Aorta (tissue), 5 donors: ENCODE measurements around the gene PEAR1. TPM values are rescaled to one million over a fixed set of nuclear protein-coding genes. Genes with fewer than 3 reads are reported as not detected.

Experiments
- ATAC-seq: fragments of 200-7000 bp; cut with Tn5 transposase; one replicate; pipeline ENCODE4 v1.9.1; 2022; ENCODE audit warnings: moderate library complexity; ENCODE audit not compliant: low FRiP score
- DNase-seq, 2 donors: peaks; one replicate each; pipeline ENCODE4 v3.0.0-alpha.2; 2020
- H3K27ac ChIP-seq, 2 donors: one replicate each; pipeline ENCODE4 v1.5.1; 2013; ENCODE audit warnings: low read length in 2 of 2, mild to moderate bottlenecking in 2 of 2, moderate library complexity in 2 of 2, control low read depth in 1 of 2, inconsistent platforms in 1 of 2, low read depth in 1 of 2
- H3K27me3 ChIP-seq, 2 donors: one replicate each; pipeline ENCODE4 v1.6.1; 2013; ENCODE audit warnings: control low read depth in 1 of 2, low read length in 1 of 2, mild to moderate bottlenecking in 1 of 2, moderate library complexity in 1 of 2; ENCODE audit not compliant: insufficient read depth in 2 of 2, control insufficient read depth in 1 of 2
- H3K36me3 ChIP-seq, 2 donors: one replicate each; pipeline ENCODE4 v1.6.1; 2013; ENCODE audit warnings: control low read depth in 1 of 2, low read length in 1 of 2, mild to moderate bottlenecking in 1 of 2; ENCODE audit not compliant: insufficient read depth in 2 of 2, control insufficient read depth in 1 of 2
- H3K4me1 ChIP-seq, 2 donors: one replicate each; pipeline ENCODE4 v1.6.1; 2013; ENCODE audit warnings: low read length in 2 of 2, control low read depth in 1 of 2, mild to moderate bottlenecking in 1 of 2, moderate library complexity in 1 of 2; ENCODE audit not compliant: insufficient read depth in 2 of 2, control insufficient read depth in 1 of 2
- H3K4me3 ChIP-seq, 2 donors: one replicate each; pipeline ENCODE4 v1.5.1; 2013; ENCODE audit warnings: low read length in 2 of 2, control low read depth in 1 of 2, mild to moderate bottlenecking in 1 of 2
- H3K9me3 ChIP-seq: one replicate; pipeline ENCODE4 v1.6.1; 2013; ENCODE audit warnings: mild to moderate bottlenecking, low read length; ENCODE audit not compliant: control insufficient read depth
- WGBS, 2 donors: extraction: QIAGEN DNeasy Blood & Tissue Kit; methylation state at CpG; one replicate each; pipeline ENCODE4 v1.1.7; 2013; 5-methylcytosine and 5-hydroxymethylcytosine counted together
- intact Hi-C, 2 donors: fragments of 100-400 bp; cut with DNase I; formaldehyde crosslinking; loops; one replicate each; pipeline versions ENCODE4 v1.14.2 to v1.15.0; 2022
- microRNA-seq, 2 donors: library from miRNA; unstranded; fragments of <30 nt; microRNA quantifications; one replicate each; pipeline ENCODE4 v1.2.0, GENCODE V29; 2020
- polyA plus RNA-seq, 2 donors: library from polyadenylated mRNA; stranded (reverse); fragments of 200-250 nt; gene quantifications; one replicate each; pipeline ENCODE4 v1.2.3, GENCODE V29; 2013
- total RNA-seq, 2 donors: library from RNA; stranded (reverse); fragmentation: NEBNext Ultra II Directional; extraction: Animal tissue kit (Norgen Biotek cat#: 25700); gene quantifications; one replicate each; pipeline ENCODE4 v1.2.1, GENCODE V29; 2021
- donor health status: healthy with polysubstance abuse.
- donor health status: Bipolar disorder and iron deficiency.
- donor health status: DM: no; HTN: no; CAD: no.
- donor health status: DM: no; HTN: no; CAD: no.
- donor health status: DM: yes; HTN: yes; CAD: no.

The PEAR1 gene
- total and polyA plus RNA-seq, 4 donors = 5.6 to 46.6 (median 25.1) TPM

DNA sequence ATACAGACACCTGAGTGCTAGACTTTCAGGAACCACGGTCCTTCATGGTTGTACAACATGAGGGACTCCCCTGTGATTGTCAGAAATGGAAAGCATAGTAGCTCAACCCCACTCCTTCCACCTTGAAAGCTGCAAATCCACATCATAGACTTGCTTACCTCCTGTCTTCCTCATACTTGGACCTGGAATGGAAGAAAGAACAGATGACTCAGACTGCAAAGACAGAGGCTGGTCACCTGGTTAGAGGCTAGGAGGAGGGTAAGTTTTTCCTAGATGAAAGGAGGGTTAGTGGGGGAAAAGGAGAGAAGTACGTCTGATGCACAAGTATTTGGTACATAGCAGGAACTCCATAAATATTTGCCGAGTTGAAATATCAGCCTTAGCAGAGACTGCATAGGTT is 64.1 kb downstream of the PEAR1 start:
- Histone ChIP-seq H3K9me3 (no peaks in the 10 kb centered on the region), H3K27ac (no peak overlapping the region), H3K36me3 (peaks cover 17 to 20% of the 10 kb centered on the region in 2 donors), H3K27me3 (no peaks in the 10 kb centered on the region), H3K4me3 (no peak overlapping the region), H3K4me1 (no peaks in the 10 kb centered on the region)
- 82% methylated on average over 3 of the region's 3 CpGs for WGBS, 2 donors
- intact Hi-C loops = no loop called here
- ATAC-seq (no peak), DNase-seq (no peak)

DNA sequence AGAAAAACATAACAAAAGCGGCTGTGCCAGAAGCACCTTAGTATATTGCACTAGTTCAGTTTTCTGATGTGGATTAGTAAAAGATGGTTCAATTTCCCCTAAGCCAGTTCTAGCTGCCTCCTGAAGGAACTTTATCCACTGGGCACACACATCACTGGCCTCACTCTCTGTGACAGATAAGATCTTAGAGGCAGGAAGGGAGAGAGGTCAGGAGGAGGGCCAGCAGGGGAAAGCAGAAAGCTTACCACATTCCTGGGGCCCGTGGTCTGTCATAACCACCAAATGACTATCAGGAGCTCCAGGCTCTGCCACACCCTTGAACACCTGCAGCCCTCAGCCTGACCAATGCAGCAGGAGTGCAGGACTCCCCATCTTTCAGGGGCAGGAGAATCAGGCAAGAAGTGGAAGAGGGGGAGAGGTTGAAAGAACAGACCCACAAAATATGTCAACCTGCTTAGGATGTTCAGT is 64.8 kb downstream of the PEAR1 start:
- WGBS, 2 donors = 65 to 70% methylated on average over 2 of the region's 2 CpGs
- H3K27ac ChIP-seq = no peak overlapping the region
- H3K27me3 ChIP-seq = no peaks in the 10 kb centered on the region
- H3K4me1 ChIP-seq = no peaks in the 10 kb centered on the region
- intact Hi-C loops = no loop called here
- DNase-seq (no peak), ATAC-seq (no peak)
- no peaks in the 10 kb centered on the region for H3K9me3 ChIP-seq
- H3K36me3 ChIP-seq = peaks cover 17 to 23% of the 10 kb centered on the region in 2 donors
- no peak overlapping the region for H3K4me3 ChIP-seq

DNA sequence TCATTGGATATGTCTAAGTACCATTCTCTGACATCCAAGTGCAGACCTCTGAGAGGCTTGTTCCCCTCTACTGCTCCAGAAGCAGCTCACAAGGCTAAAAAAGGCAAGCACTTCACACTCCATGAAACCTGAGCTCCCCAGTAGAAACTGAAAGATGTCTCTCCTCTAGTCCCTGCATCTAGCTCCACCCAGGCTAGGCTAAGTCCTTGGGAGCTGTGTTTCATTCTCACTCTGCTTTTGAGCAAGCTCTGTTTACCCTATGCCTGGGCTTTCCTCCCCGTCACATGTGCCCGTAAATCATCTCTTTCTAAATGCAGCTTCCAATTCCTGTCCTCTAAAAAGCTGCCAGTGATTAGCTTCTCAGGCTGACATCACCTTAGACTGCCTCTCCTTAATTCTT is 65.9 kb downstream of the PEAR1 start:
- no peaks in the 10 kb centered on the region for H3K27me3 ChIP-seq
- WGBS, 2 donors = 53 to 56% methylated on average over 2 of the region's 2 CpGs
- peaks cover 21 to 23% of the 10 kb centered on the region in 2 donors for H3K36me3 ChIP-seq

DNA sequence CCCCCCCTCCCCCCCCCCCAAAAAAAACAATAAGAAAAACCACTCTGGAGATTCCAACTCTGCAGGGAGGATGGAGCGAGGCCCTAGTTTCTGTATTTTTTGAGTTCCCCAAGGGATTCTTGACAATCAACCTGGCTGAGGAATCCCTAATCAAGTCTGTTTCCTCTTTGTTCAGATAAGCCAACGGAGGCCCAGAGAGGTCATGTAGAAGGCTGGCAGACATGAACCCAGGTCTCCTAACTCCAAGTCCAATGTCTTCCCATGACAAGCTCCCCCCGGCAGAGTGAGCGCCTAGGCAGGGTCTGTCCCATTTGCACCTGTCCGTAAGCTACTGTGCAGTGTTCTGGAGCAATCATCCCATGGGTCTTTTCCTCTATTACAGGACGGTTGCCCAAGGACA is 66.4 kb downstream of the PEAR1 start:
- intact Hi-C loops = no loop called here
- 90 to 92% methylated on average over 6 of the region's 6 CpGs for WGBS, 2 donors
- Histone ChIP-seq H3K36me3 (peaks cover 21 to 23% of the 10 kb centered on the region in 2 donors), H3K27me3 (no peaks in the 10 kb centered on the region), H3K27ac (no peak overlapping the region), H3K9me3 (no peaks in the 10 kb centered on the region), H3K4me1 (no peaks in the 10 kb centered on the region), H3K4me3 (no peak overlapping the region)
- DNase-seq = no peak
- no peak for ATAC-seq

More for the DNA sequence above, 65.9 kb downstream of the PEAR1 start:
- ATAC-seq (no peak), DNase-seq (no peak)
- H3K4me1 ChIP-seq = no peaks in the 10 kb centered on the region
- intact Hi-C loops = no loop called here
- no peaks in the 10 kb centered on the region for H3K9me3 ChIP-seq
- no peak overlapping the region for H3K27ac ChIP-seq
- H3K4me3 ChIP-seq = no peak overlapping the region

DNA sequence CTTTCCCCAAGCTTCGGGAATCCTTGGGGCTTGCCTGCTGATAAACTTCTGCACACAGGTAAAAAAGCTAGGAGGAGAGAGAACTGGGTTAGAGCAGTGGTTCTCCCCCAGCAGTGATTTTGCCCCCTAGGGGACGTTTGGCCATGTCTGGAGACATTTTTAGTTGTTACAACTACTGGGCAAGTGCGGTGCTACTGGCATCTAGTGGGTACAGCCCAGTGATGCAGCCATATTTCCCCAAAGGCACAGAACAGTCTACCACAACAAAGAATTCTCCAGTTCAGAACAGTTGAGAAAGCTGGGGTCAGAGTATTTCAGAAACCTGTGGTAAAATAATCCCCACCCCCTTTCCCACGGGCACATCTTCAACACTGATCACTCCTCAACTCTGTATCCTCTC is 68.2 kb downstream of the PEAR1 start:
- no peak for ATAC-seq
- no peak overlapping the region for H3K27ac ChIP-seq
- 70 to 73% methylated on average over 4 of the region's 4 CpGs for WGBS, 2 donors
- intact Hi-C loops = no loop called here
- no peaks in the 10 kb centered on the region for H3K9me3 ChIP-seq
- H3K4me3 ChIP-seq = no peak overlapping the region
- no peaks in the 10 kb centered on the region for H3K4me1 ChIP-seq
- H3K27me3 ChIP-seq = no peaks in the 10 kb centered on the region
- peaks cover 16 to 19% of the 10 kb centered on the region in 2 donors for H3K36me3 ChIP-seq
- no peak for DNase-seq

GRCh38 chr1:156963621-156964020 is 70.1 kb downstream of the PEAR1 start:
- no peaks in the 10 kb centered on the region for H3K27me3 ChIP-seq
- peak in 1 of 2 donors; percentile 64 for DNase-seq
- H3K9me3 ChIP-seq = no peaks in the 10 kb centered on the region
- no peaks in the 10 kb centered on the region for H3K4me1 ChIP-seq
- peak; percentile 19 for ATAC-seq
- intact Hi-C loops = no loop called here
- WGBS, 2 donors = 48 to 54% methylated on average over 3 of the region's 3 CpGs
- peaks cover 14 to 16% of the 10 kb centered on the region in 2 donors for H3K36me3 ChIP-seq
- no peak overlapping the region for H3K27ac ChIP-seq
- H3K4me3 ChIP-seq = no peak overlapping the region

GRCh38 chr1:156964441-156964840 is 70.9 kb downstream of the PEAR1 start:
- WGBS, 2 donors = 95 to 96% methylated on average over 2 of the region's 2 CpGs
- Histone ChIP-seq H3K4me1 (no peaks in the 10 kb centered on the region), H3K27ac (no peak overlapping the region), H3K4me3 (no peak overlapping the region), H3K36me3 (peaks cover 15 to 16% of the 10 kb centered on the region in 2 donors), H3K9me3 (no peaks in the 10 kb centered on the region), H3K27me3 (no peaks in the 10 kb centered on the region)
- intact Hi-C loops = no loop called here
- DNase-seq = no peak
- ATAC-seq = no peak

Small RNA genes within 50 kb of the gene (microRNA-seq; reads per million reads assigned to microRNA genes)
- 0 to 1.2 reads per million in 2 donors for gene MIR765

Other genes starting within 250 kb of the PEAR1 start
- 10 to 100 TPM; 47.9 to 57.2 TPM for gene NES, start 216.3 kb upstream of the PEAR1 start, total RNA-seq
- gene NES, start 216.3 kb upstream of the PEAR1 start, polyA plus RNA-seq = 1 to 10 TPM; 5.5 to 8.0 TPM
- gene CRABP2, start 188.1 kb upstream of the PEAR1 start, total RNA-seq = 10 to 100 TPM in 1 of 2 donors, 1 to 10 TPM in 1; 3.8 to 34.4 TPM
- 1 to 10 TPM; 6.5 to 7.8 TPM for gene CRABP2, start 188.1 kb upstream of the PEAR1 start, polyA plus RNA-seq
- 10 to 100 TPM; 20.7 to 33.6 TPM for gene METTL25B, start 165.2 kb upstream of the PEAR1 start, total RNA-seq
- 10 to 100 TPM; 24.2 to 46.2 TPM for gene METTL25B, start 165.2 kb upstream of the PEAR1 start, polyA plus RNA-seq
- 10 to 100 TPM; 20.6 to 26.9 TPM for gene ISG20L2, start 165.0 kb upstream of the PEAR1 start, total RNA-seq
- 10 to 100 TPM; 11.7 to 20.2 TPM for gene ISG20L2, start 165.0 kb upstream of the PEAR1 start, polyA plus RNA-seq
- gene MRPL24, start 152.6 kb upstream of the PEAR1 start, total RNA-seq = 10 to 100 TPM; 44.0 to 46.1 TPM
- gene MRPL24, start 152.6 kb upstream of the PEAR1 start, polyA plus RNA-seq = 10 to 100 TPM; 68.5 to 73.1 TPM
- 100 to 1,000 TPM; 106 to 135 TPM for gene HDGF, start 142.0 kb upstream of the PEAR1 start, total RNA-seq
- 100 to 1,000 TPM in 1 of 2 donors, 10 to 100 TPM in 1; 94.9 to 126 TPM for gene HDGF, start 142.0 kb upstream of the PEAR1 start, polyA plus RNA-seq
- gene PRCC, start 126.2 kb upstream of the PEAR1 start, total RNA-seq = 10 to 100 TPM; 41.0 to 50.2 TPM
- gene PRCC, start 126.2 kb upstream of the PEAR1 start, polyA plus RNA-seq = 10 to 100 TPM; 17.2 to 43.5 TPM
- gene SH2D2A, start 76.9 kb upstream of the PEAR1 start, total RNA-seq = 1 to 10 TPM; 2.7 to 2.9 TPM
- under 1 TPM in 1 of 2 donors, not detected in 1; 0.38 TPM for gene SH2D2A, start 76.9 kb upstream of the PEAR1 start, polyA plus RNA-seq
- under 1 TPM in 1 of 2 donors, not detected in 1; 0.51 TPM for gene INSRR, start 34.6 kb upstream of the PEAR1 start, total RNA-seq
- not detected for gene INSRR, start 34.6 kb upstream of the PEAR1 start, polyA plus RNA-seq
- 1 to 10 TPM; 1.2 to 3.5 TPM for gene NTRK1, start 32.9 kb upstream of the PEAR1 start, total RNA-seq
- under 1 TPM; 0.50 to 0.56 TPM for gene NTRK1, start 32.9 kb upstream of the PEAR1 start, polyA plus RNA-seq
- gene LRRC71, start 26.9 kb downstream of the PEAR1 start, total RNA-seq = 1 to 10 TPM in 1 of 2 donors, under 1 TPM in 1; 0.42 to 1.3 TPM
- gene LRRC71, start 26.9 kb downstream of the PEAR1 start, polyA plus RNA-seq = 1 to 10 TPM in 1 of 2 donors, not detected in 1; 2.4 TPM
- gene ARHGEF11, start 152.0 kb downstream of the PEAR1 start, total RNA-seq = 10 to 100 TPM; 33.0 to 47.8 TPM
- gene ARHGEF11, start 152.0 kb downstream of the PEAR1 start, polyA plus RNA-seq = 10 to 100 TPM in 1 of 2 donors, 1 to 10 TPM in 1; 9.3 to 16.2 TPM
- gene ETV3L, start 206.1 kb downstream of the PEAR1 start, total RNA-seq = not detected
- not detected for gene ETV3L, start 206.1 kb downstream of the PEAR1 start, polyA plus RNA-seq
- 10 to 100 TPM; 29.1 to 33.6 TPM for gene ETV3, start 244.7 kb downstream of the PEAR1 start, total RNA-seq
- gene ETV3, start 244.7 kb downstream of the PEAR1 start, polyA plus RNA-seq = 10 to 100 TPM in 1 of 2 donors, 1 to 10 TPM in 1; 6.6 to 15.3 TPM